Measurements from ENCODE around the gene ARHGEF7.
"Not testable (repeated sequence)": the region's sequence is repeated elsewhere in the genome, so short reads cannot be mapped to it uniquely, and the experiment has no call there.

DNA sequence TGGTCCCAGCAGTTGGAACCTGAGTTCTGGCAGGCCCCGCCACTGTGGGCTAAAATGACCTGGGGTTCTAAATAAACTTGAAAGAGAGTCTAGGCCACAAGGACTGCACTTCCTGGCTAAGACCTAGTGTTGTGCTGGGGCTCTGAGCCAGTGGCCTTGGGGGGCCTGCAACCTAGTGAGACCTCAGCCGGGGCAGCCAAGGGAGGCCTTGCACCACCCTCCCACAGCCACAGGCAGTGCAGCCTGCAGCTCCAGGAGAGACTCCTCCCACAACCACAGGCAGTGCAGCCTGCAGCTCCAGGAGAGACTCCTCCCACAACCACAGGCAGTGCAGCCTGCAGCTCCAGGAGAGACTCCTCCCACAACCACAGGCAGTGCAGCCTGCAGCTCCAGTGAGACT lies 142.8 kb downstream of the ARHGEF7 start:
- TF ChIP-seq POLR2AphosphoS5, CTCF, EP300, POLR2A (IDR thresholded peaks at IDR 0.05): not testable (repeated sequence)

All from stomach (tissue), 4 donors.